Activated CD4-positive, alpha-beta T cell treated with anti-CD3 and anti-CD28 coated beads for 1 hour (primary cell): ENCODE results near the gene RNASE11.
"Not testable (repeated sequence)": the region's sequence is repeated elsewhere in the genome, so short reads cannot be mapped to it uniquely, and the experiment has no call there.

Experiments
- DNase-seq: peaks from one replicate; pipeline ENCODE4 v3.0.0-alpha.2; 2020

The RNASE11 gene

GRCh38 chr14:20578325-20578724 is 9.5 kb downstream of the RNASE11 start:
- no peak for DNase-seq

DNA sequence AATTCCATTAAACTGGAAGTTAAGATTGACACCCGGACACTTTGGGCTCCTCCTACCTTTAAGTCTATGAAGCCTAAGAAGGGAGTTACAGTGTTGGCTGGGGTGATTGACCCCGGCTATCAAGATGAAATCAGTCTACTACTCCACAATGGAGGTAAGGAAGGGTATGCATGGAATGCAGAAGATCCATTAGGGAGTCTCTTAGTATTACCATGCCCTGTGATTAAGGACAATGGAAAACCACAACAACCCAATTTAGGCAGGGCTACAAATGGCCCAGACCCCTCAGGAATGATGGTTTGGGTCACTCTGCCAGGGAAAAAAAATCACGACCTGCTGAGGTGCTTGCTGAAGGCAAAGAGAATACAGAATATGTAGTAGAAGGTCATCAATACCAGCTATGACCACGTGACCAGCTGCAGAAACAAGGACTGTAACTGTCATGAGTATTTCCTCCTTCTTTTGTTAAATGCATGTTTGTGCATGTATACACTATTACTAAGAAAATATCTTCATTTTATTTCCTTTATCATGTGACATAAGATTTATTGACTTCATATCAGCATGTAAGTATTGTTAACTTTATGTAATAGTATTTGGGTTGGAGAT is 15.3 kb downstream of the RNASE11 start:
- DNase-seq: not testable (repeated sequence)

GRCh38 chr14:20570720-20571119 is 17.1 kb downstream of the RNASE11 start:
- DNase-seq: not testable (repeated sequence)

DNA sequence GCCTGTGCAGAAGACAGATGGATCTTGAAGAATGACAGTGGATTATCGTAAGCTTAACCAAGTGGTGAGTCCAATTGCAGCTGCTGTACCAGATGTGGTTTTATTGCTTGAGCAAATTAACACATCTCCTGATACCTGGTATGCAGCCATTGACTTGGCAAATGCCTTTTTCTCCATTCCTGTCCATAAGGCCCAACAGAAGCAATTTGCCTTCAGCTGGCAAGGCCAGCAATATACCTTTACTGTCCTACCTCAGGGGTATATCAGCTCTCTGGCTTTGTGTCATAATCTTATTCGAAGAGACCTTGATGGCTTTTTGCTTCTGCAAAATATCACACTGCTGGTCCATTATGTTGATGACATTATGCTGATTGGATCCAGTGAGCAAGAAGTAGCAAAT is 17.9 kb downstream of the RNASE11 start:
- DNase-seq: not testable (repeated sequence)

DNA sequence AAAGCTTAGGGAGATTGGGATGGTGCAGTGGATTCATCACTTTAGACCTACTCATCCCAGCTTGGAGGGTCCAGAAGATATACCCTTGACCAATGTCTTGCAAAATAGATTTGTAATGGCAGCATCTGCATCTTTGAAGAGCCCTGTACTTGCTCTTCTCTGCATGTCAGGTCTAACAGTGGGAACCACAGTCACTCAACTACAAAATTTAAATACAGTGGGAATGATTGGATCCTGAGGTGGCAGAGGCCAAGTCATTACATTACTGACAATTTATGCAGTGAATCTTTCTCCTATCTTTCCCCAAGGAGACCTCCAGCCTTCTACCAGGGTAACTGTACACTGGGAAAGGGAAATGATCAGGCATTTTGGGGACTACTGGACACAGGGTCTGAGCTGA is 18.7 kb downstream of the RNASE11 start:
- no peak for DNase-seq

GRCh38 chr14:20568393-20568792 is 19.4 kb downstream of the RNASE11 start:
- no peak for DNase-seq

DNA sequence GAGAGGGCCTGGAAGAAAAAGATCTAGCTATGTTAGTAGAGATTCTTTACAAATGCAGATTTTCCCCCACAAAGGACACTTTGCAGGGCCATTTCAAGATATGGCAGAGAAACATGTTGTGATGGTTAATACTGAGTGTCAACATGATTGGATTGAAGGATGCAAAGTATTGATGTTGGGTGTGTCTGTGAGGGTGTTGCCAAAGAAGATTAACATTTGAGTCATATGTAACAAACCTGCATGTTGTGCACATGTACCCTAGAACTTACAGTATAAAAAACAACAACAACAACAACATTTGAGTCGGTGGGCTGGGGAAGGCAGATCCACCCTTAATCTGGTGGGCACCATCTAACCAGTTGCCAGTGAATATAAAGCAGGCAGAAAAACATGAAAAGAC is 20.6 kb downstream of the RNASE11 start:
- not testable (repeated sequence) for DNase-seq

- no peak for DNase-seq
These were observed 23.3 kb downstream of the RNASE11 start for GRCh38 chr14:20564501-20564997.

DNA sequence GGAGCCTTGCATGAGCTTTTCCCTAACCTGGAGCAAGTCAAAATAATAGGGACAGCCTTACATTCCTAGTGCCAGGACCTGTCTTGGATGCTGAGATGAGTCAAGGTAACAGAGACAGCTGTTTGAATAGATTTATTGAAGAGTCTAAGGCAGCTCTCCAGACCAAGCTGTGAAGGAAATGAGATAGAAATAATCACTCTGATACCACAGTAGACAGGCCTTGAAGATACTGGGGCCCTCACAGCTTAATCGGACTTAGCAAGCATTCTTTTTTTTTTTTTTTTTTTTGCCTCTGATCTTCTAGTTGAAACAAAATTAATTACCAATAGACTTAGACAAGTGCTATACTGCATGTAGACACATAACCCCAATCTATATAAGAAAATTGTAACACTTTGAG is 23.8 kb downstream of the RNASE11 start:
- no peak for DNase-seq

- DNase-seq: no peak
These were observed 26.8 kb downstream of the RNASE11 start, which contains the start of gene RNASE9 for GRCh38 chr14:20560961-20561360. RNASE9 (minus strand) TSS chr14:20561047.

- no peak for DNase-seq
These were observed 28.3 kb downstream of the RNASE11 start for GRCh38 chr14:20559461-20559904.

GRCh38 chr14:20557212-20557542 is 30.6 kb downstream of the RNASE11 start:
- DNase-seq: no peak

- DNase-seq: no peak
These were observed 31.1 kb downstream of the RNASE11 start for GRCh38 chr14:20556500-20557211.

- DNase-seq: no peak
These were observed 32.0 kb downstream of the RNASE11 start for GRCh38 chr14:20555845-20556244.

- no peak for DNase-seq
These were observed 34.8 kb downstream of the RNASE11 start for GRCh38 chr14:20553024-20553423.

- no peak for DNase-seq
These were observed 36.2 kb downstream of the RNASE11 start for GRCh38 chr14:20551606-20552005.

- no peak for DNase-seq
These were observed 36.9 kb downstream of the RNASE11 start for GRCh38 chr14:20550926-20551325.

- no peak for DNase-seq
These were observed 39.2 kb downstream of the RNASE11 start for GRCh38 chr14:20548414-20549158.

- DNase-seq: no peak
These were observed 40.9 kb downstream of the RNASE11 start for GRCh38 chr14:20546877-20547276.

DNA sequence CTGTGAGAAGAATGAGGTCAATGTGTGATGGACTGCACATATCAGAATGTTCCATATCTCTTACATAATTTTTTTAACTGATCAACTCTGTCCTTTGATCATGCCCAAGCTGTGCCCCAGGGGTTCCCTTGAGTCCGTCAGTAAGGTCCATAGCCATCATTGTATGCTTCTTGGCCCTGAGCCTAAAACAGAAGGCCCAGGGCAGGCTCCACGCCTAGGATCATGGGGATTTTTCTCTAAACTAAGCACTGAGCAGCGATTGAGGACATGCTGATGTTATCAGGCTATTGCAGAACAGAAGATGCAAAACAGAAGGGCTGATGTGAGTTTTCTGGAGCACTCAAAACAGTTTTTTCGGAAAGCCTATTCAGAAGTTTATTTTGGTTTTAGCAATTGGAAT is 47.9 kb downstream of the RNASE11 start:
- no peak for DNase-seq
